AG08395 (cell line): ENCODE results near the gene UNC50.

Experiments
- DNase-seq: peaks from one replicate; pipeline ENCODE4 v3.0.0; 2012; ENCODE audit warnings: mixed read lengths, low spot score

UNC50 gene

GRCh38 chr2:98608116-98608961 is at the start of gene UNC50, which contains the start of gene COA5:
UNC50 (plus strand) TSS chr2:98608589; CDS start chr2:98609760, 1,171 bp downstream.
COA5 (minus strand) TSS chr2:98608512; CDS start chr2:98608405, 107 bp downstream.
- DNase-seq, result peak; percentile 95

GRCh38 chr2:98558852-98559530 is 49.4 kb upstream of the UNC50 start:
- no peak for DNase-seq

GRCh38 chr2:98559581-98559980 is 48.8 kb upstream of the UNC50 start:
- no peak for DNase-seq

- DNase-seq, result peak; percentile 88
These were observed 48.1 kb upstream of the UNC50 start for GRCh38 chr2:98560256-98560771.

GRCh38 chr2:98561018-98561417 is 47.4 kb upstream of the UNC50 start:
- no peak for DNase-seq

GRCh38 chr2:98561902-98562695 is 46.3 kb upstream of the UNC50 start:
- no peak for DNase-seq

GRCh38 chr2:98563394-98563793 is 45.0 kb upstream of the UNC50 start:
- no peak for DNase-seq

- DNase-seq, result no peak
These were observed 43.8 kb upstream of the UNC50 start for GRCh38 chr2:98564541-98565132.

GRCh38 chr2:98565286-98565860 is 43.0 kb upstream of the UNC50 start:
- no peak for DNase-seq

- no peak for DNase-seq
These were observed 42.4 kb upstream of the UNC50 start for GRCh38 chr2:98565941-98566340.

GRCh38 chr2:98568161-98568956 is 40.0 kb upstream of the UNC50 start:
- peak; percentile 30 for DNase-seq

- DNase-seq, result peak; percentile 46
These were observed 39.1 kb upstream of the UNC50 start for GRCh38 chr2:98569197-98569793.

GRCh38 chr2:98569915-98570314 is 38.5 kb upstream of the UNC50 start:
- no peak for DNase-seq

- DNase-seq, result no peak
These were observed 38.0 kb upstream of the UNC50 start for GRCh38 chr2:98570356-98570755.

GRCh38 chr2:98571121-98571701 is 37.2 kb upstream of the UNC50 start:
- no peak for DNase-seq

- no peak for DNase-seq
These were observed 36.6 kb upstream of the UNC50 start for GRCh38 chr2:98571796-98572195.

GRCh38 chr2:98572211-98572610 is 36.2 kb upstream of the UNC50 start:
- no peak for DNase-seq

GRCh38 chr2:98572676-98573075 is 35.7 kb upstream of the UNC50 start:
- DNase-seq, result no peak

GRCh38 chr2:98573426-98573825 is 35.0 kb upstream of the UNC50 start:
- DNase-seq, result no peak
